K562 (cell line): ENCODE results near the gene ALOXE3. TPM values are rescaled to one million over a fixed set of nuclear protein-coding genes. Genes with fewer than 3 reads are reported as not detected.

Source experiments
- ILF3 ChIP-seq: fragments of 450-650 bp; IDR thresholded peaks from 2 replicates; pipeline ENCODE4 v1.6.1; 2018; ENCODE audit warnings: antibody characterized with exemption, mild to moderate bottlenecking, moderate library complexity, borderline replicate concordance
- NCOA2 ChIP-seq, 2 experiments: fragments of 450-650 bp; IDR thresholded peaks; 2 replicates each; pipeline ENCODE4 v1.6.1; 2018; ENCODE audit warnings: mild to moderate bottlenecking in 2 of 2, moderate library complexity in 1 of 2; ENCODE audit not compliant: partially characterized antibody in 2 of 2
- NEUROD1 ChIP-seq: fragments of 150-350 bp; IDR thresholded peaks from 2 replicates; pipeline ENCODE4 v1.6.1; 2014; ENCODE audit warnings: borderline replicate concordance, low read length, low read depth; ENCODE audit not compliant: partially characterized antibody
- POLR2H ChIP-seq: IDR thresholded peaks from 2 replicates; pipeline ENCODE4 v1.6.1; 2016; ENCODE audit warnings: missing genetic modification characterization, low read depth, mild to moderate bottlenecking, control low read depth, missing compliant biosample characterization, moderate library complexity
- SMARCC2 ChIP-seq: fragments of 450-650 bp; IDR thresholded peaks from 2 replicates; pipeline ENCODE4 v1.6.1; 2017; ENCODE audit warnings: antibody characterized with exemption, moderate library complexity, mild to moderate bottlenecking, low read depth
- SP1 ChIP-seq: sonication (generic); formaldehyde crosslinking; IDR thresholded peaks from 2 replicates; pipeline ENCODE4 v1.8.1; 2022; ENCODE audit warnings: mild to moderate bottlenecking, missing genetic modification reagents
- TAL1 ChIP-seq: fragments of 450-650 bp; IDR thresholded peaks from 2 replicates; pipeline ENCODE4 v1.6.1; 2016; ENCODE audit warnings: mild to moderate bottlenecking
- YY1 ChIP-seq, 3 experiments: IDR thresholded peaks; 2 replicates each; pipeline ENCODE4 v1.6.1; 2011; ENCODE audit warnings: low read length in 2 of 3, mild to moderate bottlenecking in 2 of 3, moderate library complexity in 2 of 3, borderline replicate concordance in 1 of 3, control low read depth in 1 of 3, low read depth in 1 of 3; ENCODE audit not compliant: insufficient read depth in 3 of 3, insufficient replicate concordance in 2 of 3, control insufficient read depth in 1 of 3, insufficient read length in 1 of 3; ENCODE audit errors: extremely low read depth in 1 of 3
- ZC3H11A ChIP-seq: IDR thresholded peaks from 2 replicates; pipeline ENCODE4 v1.6.1; 2012; ENCODE audit warnings: low read depth, low read length, improper control_type of control experiment
- ZNF232 ChIP-seq: sonication (generic); formaldehyde crosslinking; IDR thresholded peaks from 2 replicates; pipeline ENCODE4 v1.8.0; 2022; ENCODE audit warnings: mild to moderate bottlenecking, missing genetic modification reagents
- ZNF3 ChIP-seq: fragments of 250-450 bp; sonication (Bioruptor Pico); IDR thresholded peaks from 2 replicates; pipeline ENCODE4 v1.5.0; 2021; ENCODE audit warnings: mild to moderate bottlenecking, moderate library complexity
- ZNF764 ChIP-seq: fragments of 250-450 bp; sonication (Bioruptor Pico); IDR thresholded peaks from 2 replicates; pipeline ENCODE4 v1.4.0; 2020; ENCODE audit warnings: low read depth, mild to moderate bottlenecking, moderate library complexity
- ZZZ3 ChIP-seq: fragments of 450-650 bp; IDR thresholded peaks from 2 replicates; pipeline ENCODE4 v1.6.1; 2016; ENCODE audit warnings: antibody characterized with exemption, mild to moderate bottlenecking, moderate library complexity
- polyA plus RNA-seq, 8 experiments: library from polyadenylated mRNA; depleted of rRNA in 4 of 8; stranded (reverse) in 5 of 8; unstranded in 3 of 8; fragments of >200 nt; fragmentation: Nextera tagmentation in 2 of 8; fragmentation: Illumina TruSeq in 1 of 8; extraction: Ambion mirVana in 2 of 8; extraction: Trizol in 1 of 8; gene quantifications; 2 replicates each; pipeline versions ENCODE4 v1.2.1 to v1.2.3, GENCODE V29; 2011 to 2014; ENCODE audit warnings: inconsistent platforms in 1 of 8, missing spikeins in 1 of 8
- total RNA-seq, 7 experiments: library from RNA; depleted of rRNA in 6 of 7; stranded (reverse); fragments of >200 nt in 6 of 7; fragmentation: Illumina TruSeq in 2 of 7; extraction: Trizol in 2 of 7; gene quantifications; 2 replicates each; pipeline versions ENCODE4 v1.2.1 to v1.2.3, GENCODE V29; 2011 to 2021; ENCODE audit warnings: low replicate concordance in 1 of 7
- TF ChIP-seq, protein P1 (sequence below), 2 experiments: IDR thresholded peaks in 1 of 2; conservative IDR thresholded peaks in 1 of 2; 2 replicates each; pipeline ENCODE4 v1.6.1; 2016; ENCODE audit warnings: low read depth in 2 of 2, mild to moderate bottlenecking in 1 of 2, missing compliant biosample characterization in 1 of 2, missing genetic modification characterization in 1 of 2, moderate library complexity in 1 of 2
- TF ChIP-seq, protein P2 (sequence below): sonication (generic); formaldehyde crosslinking; IDR thresholded peaks from 2 replicates; pipeline ENCODE4 v1.8.1; 2022; ENCODE audit warnings: missing genetic modification reagents
- TF ChIP-seq, protein P3 (sequence below): fragments of 250-450 bp; sonication (Bioruptor Pico); IDR thresholded peaks from 2 replicates; pipeline ENCODE4 v1.8.0; 2022; ENCODE audit warnings: moderate library complexity, mild to moderate bottlenecking, inconsistent platforms
- TF ChIP-seq, protein P4 (sequence below): sonication (generic); formaldehyde crosslinking; IDR thresholded peaks from 2 replicates; pipeline ENCODE4 v1.8.0; 2022; ENCODE audit warnings: missing genetic modification reagents, mild to moderate bottlenecking, borderline replicate concordance
- TF ChIP-seq, protein P5 (sequence below), 2 experiments: fragments of 450-650 bp; conservative IDR thresholded peaks; 2 replicates each; pipeline ENCODE4 v1.6.1; 2017; ENCODE audit warnings: mild to moderate bottlenecking in 2 of 2, moderate library complexity in 2 of 2

The ALOXE3 gene
- total and polyA plus RNA-seq, 9 of the 15 experiments (the other 6 are each of a cell fraction or from before 2014, with no cell fraction given), result 0.04 TPM; not detected in 8

DNA sequence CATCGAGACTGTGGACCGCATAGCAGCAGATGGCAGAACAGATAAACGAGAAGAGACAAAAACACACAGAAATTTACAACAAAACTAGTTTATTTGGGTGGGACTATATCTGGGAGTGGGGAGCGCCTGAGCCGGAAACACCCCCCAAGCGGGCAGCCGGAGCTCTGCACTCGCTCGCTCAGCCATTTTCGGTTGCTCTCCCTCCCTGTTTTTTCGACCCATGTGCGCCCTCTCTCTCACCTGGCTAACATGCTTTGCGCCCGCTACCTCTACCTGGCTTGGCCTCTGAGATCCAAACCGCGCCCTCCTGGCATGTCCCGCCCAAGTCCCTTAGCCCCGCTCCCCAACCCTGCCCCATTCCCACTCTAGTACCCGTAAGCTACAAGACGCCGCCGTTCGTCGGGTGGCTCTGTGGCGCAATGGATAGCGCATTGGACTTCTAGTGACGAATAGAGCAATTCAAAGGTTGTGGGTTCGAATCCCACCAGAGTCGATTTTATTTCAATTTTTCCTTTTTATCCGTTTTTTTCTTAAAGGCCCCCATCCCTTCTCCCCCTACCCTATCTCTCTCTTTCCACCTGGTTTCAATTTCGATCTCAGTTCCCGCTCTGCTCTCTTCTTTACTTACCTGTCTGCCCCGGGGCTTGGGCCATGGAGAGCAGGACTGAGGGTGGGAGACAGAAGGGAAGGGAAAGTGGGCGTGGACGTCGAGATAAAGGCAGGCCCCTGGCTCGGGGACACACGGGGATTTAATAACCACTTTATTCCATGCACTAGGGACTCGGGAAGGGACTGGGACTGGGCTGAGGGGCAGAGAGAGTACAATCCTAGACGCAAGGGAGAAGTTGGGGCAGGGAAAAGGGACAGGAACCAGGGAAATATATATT, 2.4 kb upstream of the ALOXE3 start (continued):
- TF ChIP-seq, protein P1, sequence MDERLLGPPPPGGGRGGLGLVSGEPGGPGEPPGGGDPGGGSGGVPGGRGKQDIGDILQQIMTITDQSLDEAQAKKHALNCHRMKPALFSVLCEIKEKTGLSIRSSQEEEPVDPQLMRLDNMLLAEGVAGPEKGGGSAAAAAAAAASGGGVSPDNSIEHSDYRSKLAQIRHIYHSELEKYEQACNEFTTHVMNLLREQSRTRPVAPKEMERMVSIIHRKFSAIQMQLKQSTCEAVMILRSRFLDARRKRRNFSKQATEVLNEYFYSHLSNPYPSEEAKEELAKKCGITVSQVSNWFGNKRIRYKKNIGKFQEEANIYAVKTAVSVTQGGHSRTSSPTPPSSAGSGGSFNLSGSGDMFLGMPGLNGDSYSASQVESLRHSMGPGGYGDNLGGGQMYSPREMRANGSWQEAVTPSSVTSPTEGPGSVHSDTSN (CRISPR knock-in tag; IDR thresholded peaks at IDR 0.05; ENCODE audit: low read depth), result no peak
- TF ChIP-seq, protein P1 (tag; conservative IDR thresholded peaks at IDR 0.05; ENCODE audit: low read depth), result no peak
- TF ChIP-seq ZC3H11A (no peak), NCOA2 (IDR thresholded peaks at IDR 0.05; ENCODE audit: partially characterized antibody in 2 of 2) (no peak), ZNF764 (CRISPR knock-in tag) (no peak), ZNF232 (no peak), TAL1 (no peak), SP1 (CRISPR knock-in tag) (peak; percentile 53; the same call in 1 of the 2 replicates), SMARCC2 (no peak), NEUROD1 (no peak), ZZZ3 (no peak), ILF3 (no peak), POLR2H (tag) (peak; percentile 87), ZNF3 (CRISPR knock-in tag) (no peak), YY1 (IDR thresholded peaks at IDR 0.05; ENCODE audit: borderline replicate concordance in 1 of 3, control insufficient read depth in 1 of 3, extremely low read depth in 1 of 3, insufficient read depth in 3 of 3, insufficient read length in 1 of 3, insufficient replicate concordance in 2 of 3, low read depth in 1 of 3, low read length in 2 of 3) (peak; percentile 15 to 74 (median 26))
- TF ChIP-seq, protein P2, sequence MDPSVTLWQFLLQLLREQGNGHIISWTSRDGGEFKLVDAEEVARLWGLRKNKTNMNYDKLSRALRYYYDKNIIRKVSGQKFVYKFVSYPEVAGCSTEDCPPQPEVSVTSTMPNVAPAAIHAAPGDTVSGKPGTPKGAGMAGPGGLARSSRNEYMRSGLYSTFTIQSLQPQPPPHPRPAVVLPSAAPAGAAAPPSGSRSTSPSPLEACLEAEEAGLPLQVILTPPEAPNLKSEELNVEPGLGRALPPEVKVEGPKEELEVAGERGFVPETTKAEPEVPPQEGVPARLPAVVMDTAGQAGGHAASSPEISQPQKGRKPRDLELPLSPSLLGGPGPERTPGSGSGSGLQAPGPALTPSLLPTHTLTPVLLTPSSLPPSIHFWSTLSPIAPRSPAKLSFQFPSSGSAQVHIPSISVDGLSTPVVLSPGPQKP (CRISPR knock-in tag), result no peak
- TF ChIP-seq, protein P3, sequence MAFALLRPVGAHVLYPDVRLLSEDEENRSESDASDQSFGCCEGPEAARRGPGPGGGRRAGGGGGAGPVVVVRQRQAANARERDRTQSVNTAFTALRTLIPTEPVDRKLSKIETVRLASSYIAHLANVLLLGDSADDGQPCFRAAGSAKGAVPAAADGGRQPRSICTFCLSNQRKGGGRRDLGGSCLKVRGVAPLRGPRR (CRISPR knock-in tag), result no peak
- TF ChIP-seq, protein P4, sequence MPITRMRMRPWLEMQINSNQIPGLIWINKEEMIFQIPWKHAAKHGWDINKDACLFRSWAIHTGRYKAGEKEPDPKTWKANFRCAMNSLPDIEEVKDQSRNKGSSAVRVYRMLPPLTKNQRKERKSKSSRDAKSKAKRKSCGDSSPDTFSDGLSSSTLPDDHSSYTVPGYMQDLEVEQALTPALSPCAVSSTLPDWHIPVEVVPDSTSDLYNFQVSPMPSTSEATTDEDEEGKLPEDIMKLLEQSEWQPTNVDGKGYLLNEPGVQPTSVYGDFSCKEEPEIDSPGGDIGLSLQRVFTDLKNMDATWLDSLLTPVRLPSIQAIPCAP (CRISPR knock-in tag), result no peak
- TF ChIP-seq, protein P5, sequence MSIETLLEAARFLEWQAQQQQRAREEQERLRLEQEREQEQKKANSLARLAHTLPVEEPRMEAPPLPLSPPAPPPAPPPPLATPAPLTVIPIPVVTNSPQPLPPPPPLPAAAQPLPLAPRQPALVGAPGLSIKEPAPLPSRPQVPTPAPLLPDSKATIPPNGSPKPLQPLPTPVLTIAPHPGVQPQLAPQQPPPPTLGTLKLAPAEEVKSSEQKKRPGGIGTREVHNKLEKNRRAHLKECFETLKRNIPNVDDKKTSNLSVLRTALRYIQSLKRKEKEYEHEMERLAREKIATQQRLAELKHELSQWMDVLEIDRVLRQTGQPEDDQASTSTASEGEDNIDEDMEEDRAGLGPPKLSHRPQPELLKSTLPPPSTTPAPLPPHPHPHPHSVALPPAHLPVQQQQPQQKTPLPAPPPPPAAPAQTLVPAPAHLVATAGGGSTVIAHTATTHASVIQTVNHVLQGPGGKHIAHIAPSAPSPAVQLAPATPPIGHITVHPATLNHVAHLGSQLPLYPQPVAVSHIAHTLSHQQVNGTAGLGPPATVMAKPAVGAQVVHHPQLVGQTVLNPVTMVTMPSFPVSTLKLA (conservative IDR thresholded peaks at IDR 0.05), result peak; percentile 61 to 68
